Measurements from ENCODE around the gene RPN2.

Gene RPN2

GRCh38 chr20:37209193-37209592, 30.1 kb downstream of the RPN2 start (continued):
- TF ChIP-seq ISL1 (CRISPR knock-in tag; IDR thresholded peaks at IDR 0.05): no peak
- no peak for TF ChIP-seq ZFP30 (CRISPR knock-in tag; IDR thresholded peaks at IDR 0.05)
- no peak for TF ChIP-seq TCF4 (CRISPR knock-in tag; IDR thresholded peaks at IDR 0.05; ENCODE audit: borderline replicate concordance)

- no peak for TF ChIP-seq PPARA (CRISPR knock-in tag; IDR thresholded peaks at IDR 0.05; ENCODE audit: borderline replicate concordance)
- no peak for TF ChIP-seq CSDC2 (CRISPR knock-in tag; IDR thresholded peaks at IDR 0.05)
- no peak for TF ChIP-seq GLIS3 (CRISPR knock-in tag; IDR thresholded peaks at IDR 0.05)
- TF ChIP-seq TSHZ2 (CRISPR knock-in tag; IDR thresholded peaks at IDR 0.05): no peak
- TF ChIP-seq ZNF565 (CRISPR knock-in tag; conservative IDR thresholded peaks at IDR 0.05; ENCODE audit: low read depth): no peak
- ATAC-seq: no peak
These were observed 30.7 kb downstream of the RPN2 start for GRCh38 chr20:37209661-37210314.

- TF ChIP-seq ESRRG (CRISPR knock-in tag; IDR thresholded peaks at IDR 0.05) (no peak), CSDC2 (CRISPR knock-in tag; IDR thresholded peaks at IDR 0.05) (no peak), ZNF8 (CRISPR knock-in tag; IDR thresholded peaks at IDR 0.05) (no peak), ZFP30 (CRISPR knock-in tag; IDR thresholded peaks at IDR 0.05) (no peak), PATZ1 (CRISPR knock-in tag; IDR thresholded peaks at IDR 0.05; ENCODE audit: borderline replicate concordance) (no peak), GLIS3 (CRISPR knock-in tag; IDR thresholded peaks at IDR 0.05) (no peak), ARNTL (CRISPR knock-in tag; IDR thresholded peaks at IDR 0.05; ENCODE audit: borderline replicate concordance, low read depth) (no peak), OSR1 (CRISPR knock-in tag; IDR thresholded peaks at IDR 0.05) (no peak), ZNF70 (CRISPR knock-in tag; IDR thresholded peaks at IDR 0.05) (no peak), CREB5 (CRISPR knock-in tag; IDR thresholded peaks at IDR 0.05; ENCODE audit: low read depth) (no peak), ZFP3 (CRISPR knock-in tag; IDR thresholded peaks at IDR 0.05) (no peak)
- ATAC-seq: no peak
These were observed 39.3 kb downstream of the RPN2 start for GRCh38 chr20:37218441-37218840.

GRCh38 chr20:37218976-37219375, 39.8 kb downstream of the RPN2 start:
- TF ChIP-seq GLIS3 (CRISPR knock-in tag; IDR thresholded peaks at IDR 0.05) (no peak), TOX (CRISPR knock-in tag; IDR thresholded peaks at IDR 0.05; ENCODE audit: borderline replicate concordance) (no peak), PATZ1 (CRISPR knock-in tag; IDR thresholded peaks at IDR 0.05; ENCODE audit: borderline replicate concordance) (no peak), SNAI2 (CRISPR knock-in tag; IDR thresholded peaks at IDR 0.05) (no peak), ZC3H10 (CRISPR knock-in tag; IDR thresholded peaks at IDR 0.05) (no peak), POU6F1 (CRISPR knock-in tag; IDR thresholded peaks at IDR 0.05; ENCODE audit: borderline replicate concordance, low read depth) (no peak), ZNF8 (CRISPR knock-in tag; IDR thresholded peaks at IDR 0.05) (no peak), OSR1 (CRISPR knock-in tag; IDR thresholded peaks at IDR 0.05) (no peak)
- no peak for ATAC-seq

Data from SK-N-SH treated with all-trans-retinoic acid at 6 μM for 48 hours (cell line).